ENCODE results near the gene ZNRF3.
A peak's percentile ranks its signal among the peaks of the same experiment; 100 is the strongest.

The ZNRF3 gene

GRCh38 chr22:28917747-28918549 lies 34.6 kb downstream of the ZNRF3 start:
- TF ChIP-seq, protein P1, sequence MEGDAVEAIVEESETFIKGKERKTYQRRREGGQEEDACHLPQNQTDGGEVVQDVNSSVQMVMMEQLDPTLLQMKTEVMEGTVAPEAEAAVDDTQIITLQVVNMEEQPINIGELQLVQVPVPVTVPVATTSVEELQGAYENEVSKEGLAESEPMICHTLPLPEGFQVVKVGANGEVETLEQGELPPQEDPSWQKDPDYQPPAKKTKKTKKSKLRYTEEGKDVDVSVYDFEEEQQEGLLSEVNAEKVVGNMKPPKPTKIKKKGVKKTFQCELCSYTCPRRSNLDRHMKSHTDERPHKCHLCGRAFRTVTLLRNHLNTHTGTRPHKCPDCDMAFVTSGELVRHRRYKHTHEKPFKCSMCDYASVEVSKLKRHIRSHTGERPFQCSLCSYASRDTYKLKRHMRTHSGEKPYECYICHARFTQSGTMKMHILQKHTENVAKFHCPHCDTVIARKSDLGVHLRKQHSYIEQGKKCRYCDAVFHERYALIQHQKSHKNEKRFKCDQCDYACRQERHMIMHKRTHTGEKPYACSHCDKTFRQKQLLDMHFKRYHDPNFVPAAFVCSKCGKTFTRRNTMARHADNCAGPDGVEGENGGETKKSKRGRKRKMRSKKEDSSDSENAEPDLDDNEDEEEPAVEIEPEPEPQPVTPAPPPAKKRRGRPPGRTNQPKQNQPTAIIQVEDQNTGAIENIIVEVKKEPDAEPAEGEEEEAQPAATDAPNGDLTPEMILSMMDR (IDR thresholded peaks at IDR 0.05; ENCODE audit: insufficient read depth, low read length, poor library complexity, severe bottlenecking) = no peak
- Histone ChIP-seq H3K27me3 (replicated peaks; ENCODE audit: control insufficient read depth, insufficient read depth, low read length) (peaks cover 5% of the 10 kb centered on the region), H3K36me3 (ENCODE audit: control insufficient read depth, insufficient read depth, low read length) (no peaks in the 10 kb centered on the region), H3K4me3 (replicated peaks; ENCODE audit: low read depth, low read length) (no peak overlapping the region)
- DNase-seq (ENCODE audit: extremely low read depth, insufficient read length) = no peak

GRCh38 chr22:28918550-28919271 lies 35.3 kb downstream of the ZNRF3 start:
- Histone ChIP-seq H3K27me3 (replicated peaks; ENCODE audit: control insufficient read depth, insufficient read depth, low read length) (peaks cover 5% of the 10 kb centered on the region), H3K4me3 (replicated peaks; ENCODE audit: low read depth, low read length) (no peak overlapping the region), H3K36me3 (ENCODE audit: control insufficient read depth, insufficient read depth, low read length) (no peaks in the 10 kb centered on the region)
- TF ChIP-seq, protein P1 (IDR thresholded peaks at IDR 0.05; ENCODE audit: insufficient read depth, low read length, poor library complexity, severe bottlenecking) = no peak
- DNase-seq (ENCODE audit: extremely low read depth, insufficient read length) = no peak

- Histone ChIP-seq H3K36me3 (ENCODE audit: control insufficient read depth, insufficient read depth, low read length) (no peaks in the 10 kb centered on the region), H3K27me3 (replicated peaks; ENCODE audit: control insufficient read depth, insufficient read depth, low read length) (peaks cover 9% of the 10 kb centered on the region), H3K4me3 (replicated peaks; ENCODE audit: low read depth, low read length) (no peak overlapping the region)
- TF ChIP-seq, protein P1 (IDR thresholded peaks at IDR 0.05; ENCODE audit: insufficient read depth, low read length, poor library complexity, severe bottlenecking) = no peak
- DNase-seq (ENCODE audit: extremely low read depth, insufficient read length) = peak; percentile 25
Observed at GRCh38 chr22:28920757-28921584, 37.6 kb downstream of the ZNRF3 start.

GRCh38 chr22:28921585-28921879 lies 38.2 kb downstream of the ZNRF3 start:
- H3K27me3 ChIP-seq (replicated peaks; ENCODE audit: control insufficient read depth, insufficient read depth, low read length) = peaks cover 9% of the 10 kb centered on the region
- no peak overlapping the region for H3K4me3 ChIP-seq (replicated peaks; ENCODE audit: low read depth, low read length)
- no peaks in the 10 kb centered on the region for H3K36me3 ChIP-seq (ENCODE audit: control insufficient read depth, insufficient read depth, low read length)
- TF ChIP-seq, protein P1 (IDR thresholded peaks at IDR 0.05; ENCODE audit: insufficient read depth, low read length, poor library complexity, severe bottlenecking) = no peak
- DNase-seq (ENCODE audit: extremely low read depth, insufficient read length) = no peak

GRCh38 chr22:28922540-28923244 lies 39.3 kb downstream of the ZNRF3 start:
- DNase-seq (ENCODE audit: extremely low read depth, insufficient read length) = no peak
- Histone ChIP-seq H3K36me3 (ENCODE audit: control insufficient read depth, insufficient read depth, low read length) (no peaks in the 10 kb centered on the region), H3K27me3 (replicated peaks; ENCODE audit: control insufficient read depth, insufficient read depth, low read length) (peaks cover 5% of the 10 kb centered on the region), H3K4me3 (replicated peaks; ENCODE audit: low read depth, low read length) (no peak overlapping the region)
- TF ChIP-seq, protein P1 (IDR thresholded peaks at IDR 0.05; ENCODE audit: insufficient read depth, low read length, poor library complexity, severe bottlenecking) = no peak
